SK-N-SH (cell line): ENCODE measurements around the gene FADS1. TPM values are rescaled to one million over a fixed set of nuclear protein-coding genes. Genes with fewer than 3 reads are reported as not detected.

Experiments used
- CTCF ChIA-PET: fragments of 300-600, 350-600 bp; formaldehyde crosslinking; extraction: SDS; loops from one replicate; lab custom pipeline; 2021; lab: Yijun Ruan, JAX
- POLR2A ChIA-PET: fragments of 350-600 bp; sonication (Branson Sonifier 250); formaldehyde crosslinking; extraction: SDS; loops from one replicate; lab custom pipeline; 2020; ENCODE audit warnings: antibody characterized with exemption, inconsistent platforms; lab: Yijun Ruan, JAX
- DNase-seq: peaks from one replicate; pipeline ENCODE4 v3.0.0; 2012
- H2AFZ ChIP-seq: fragments of 200-600 bp; sonication (generic); 2 replicates; pipeline ENCODE4 v1.8.1; 2016; ENCODE audit warnings: antibody characterized with exemption, mild to moderate bottlenecking, low read depth
- H3F3A ChIP-seq: fragments of 200-600 bp; sonication (generic); replicated peaks from 2 replicates; pipeline ENCODE3; 2016; ENCODE audit warnings: antibody characterized with exemption, mild to moderate bottlenecking; ENCODE audit not compliant: insufficient read depth
- H3K27ac ChIP-seq, 2 experiments: fragments of 200-500 bp in 1 of 2; fragments of 200-600 bp in 1 of 2; sonication (Bioruptor generic) in 1 of 2; sonication (generic), shearing (Covaris generic) in 1 of 2; 2 replicates each; pipeline versions ENCODE4 v1.5.1 to v1.6.1; 2014 to 2016; ENCODE audit warnings: low read depth in 2 of 2, inconsistent platforms in 1 of 2, low read length in 1 of 2, mild to moderate bottlenecking in 1 of 2, mixed read lengths in 1 of 2
- H3K27me3 ChIP-seq: fragments of 200-600 bp; sonication (generic), shearing (Covaris generic); 2 replicates; pipeline ENCODE4 v1.6.1; 2016; ENCODE audit warnings: mixed run types; ENCODE audit not compliant: insufficient read depth
- H3K36me3 ChIP-seq, 2 experiments: fragments of 200-500 bp in 1 of 2; fragments of 200-600 bp in 1 of 2; sonication (Bioruptor generic) in 1 of 2; sonication (generic) in 1 of 2; replicated peaks in 1 of 2; 2 replicates each; pipeline versions ENCODE3 to v1.5.1; 2014 to 2016; ENCODE audit warnings: low read length in 1 of 2, mild to moderate bottlenecking in 1 of 2; ENCODE audit not compliant: insufficient read depth in 2 of 2, control insufficient read depth in 1 of 2
- H3K4me1 ChIP-seq, 2 experiments: fragments of 200-500 bp in 1 of 2; fragments of 200-600 bp in 1 of 2; sonication (Bioruptor generic) in 1 of 2; sonication (generic), shearing (Covaris generic) in 1 of 2; 2 replicates each; pipeline versions ENCODE4 v1.5.1 to v1.6.1; 2014 to 2016; ENCODE audit warnings: low read depth in 1 of 2, low read length in 1 of 2, mixed run types in 1 of 2; ENCODE audit not compliant: insufficient read depth in 2 of 2, control insufficient read depth in 1 of 2
- H3K4me2 ChIP-seq: fragments of 200-600 bp; sonication (generic), shearing (Covaris generic); 2 replicates; pipeline ENCODE4 v1.6.1; 2017; ENCODE audit warnings: mixed run types
- H3K4me3 ChIP-seq, 2 experiments: fragments of 200-500 bp in 1 of 2; fragments of 200-600 bp in 1 of 2; sonication (Bioruptor generic) in 1 of 2; sonication (generic), shearing (Covaris generic) in 1 of 2; 2 replicates each; pipeline versions ENCODE4 v1.5.1 to v1.8.1; 2014 to 2016; ENCODE audit warnings: low read depth in 2 of 2, inconsistent platforms in 1 of 2, low read length in 1 of 2, mild to moderate bottlenecking in 1 of 2, mixed read lengths in 1 of 2, moderate library complexity in 1 of 2
- H3K79me2 ChIP-seq: fragments of 200-600 bp; sonication (generic); 2 replicates; pipeline ENCODE4 v1.8.1; 2017; ENCODE audit warnings: mild to moderate bottlenecking; ENCODE audit not compliant: insufficient read depth
- H3K9ac ChIP-seq: fragments of 200-600 bp; sonication (generic); 2 replicates; pipeline ENCODE4 v1.6.1; 2017; ENCODE audit warnings: mixed run types
- H3K9me2 ChIP-seq: fragments of 200-600 bp; sonication (generic); 2 replicates; pipeline ENCODE4 v1.6.1; 2017; ENCODE audit warnings: mixed run types
- H3K9me3 ChIP-seq: fragments of 200-600 bp; sonication (generic); 2 replicates; pipeline ENCODE4 v1.6.1; 2017; ENCODE audit warnings: mixed run types, mild to moderate bottlenecking, moderate library complexity
- H4K20me1 ChIP-seq: fragments of 200-600 bp; sonication (generic); 2 replicates; pipeline ENCODE4 v1.6.1; 2017; ENCODE audit warnings: mild to moderate bottlenecking, mixed run types; ENCODE audit not compliant: insufficient read depth
- CHD2 ChIP-seq: fragments of 150-350 bp; IDR thresholded peaks from 2 replicates; pipeline ENCODE4 v1.6.1; 2018; ENCODE audit warnings: low read length; ENCODE audit not compliant: partially characterized antibody
- ELF1 ChIP-seq: IDR thresholded peaks from 2 replicates; pipeline ENCODE4 v1.4.0; 2012
- FOSL2 ChIP-seq: IDR thresholded peaks from 2 replicates; pipeline ENCODE4 v1.4.0; 2012; ENCODE audit warnings: low read depth, mild to moderate bottlenecking, moderate library complexity, borderline replicate concordance
- NRF1 ChIP-seq: IDR thresholded peaks from 2 replicates; pipeline ENCODE4 v1.6.1; 2012; ENCODE audit warnings: low read depth, mild to moderate bottlenecking, low read length
- POLR2AphosphoS5 ChIP-seq: IDR thresholded peaks from 2 replicates; pipeline ENCODE4 v1.6.1; 2012; ENCODE audit warnings: low read depth, low read length
- RXRA ChIP-seq: IDR thresholded peaks from 2 replicates; pipeline ENCODE4 v1.4.0; 2012; ENCODE audit warnings: low read depth, mild to moderate bottlenecking, borderline replicate concordance
- SMC3 ChIP-seq: IDR thresholded peaks from 2 replicates; pipeline ENCODE4 v1.6.1; 2012; ENCODE audit warnings: low read depth, low read length, improper control_type of control experiment
- TEAD4 ChIP-seq: IDR thresholded peaks from 2 replicates; pipeline ENCODE4 v1.4.0; 2012; ENCODE audit warnings: mild to moderate bottlenecking, borderline replicate concordance; ENCODE audit not compliant: insufficient read depth
- YY1 ChIP-seq: IDR thresholded peaks from 2 replicates; pipeline ENCODE4 v1.4.0; 2012; ENCODE audit warnings: low read depth, mild to moderate bottlenecking
- WGBS: methylation state at CpG from one replicate; pipeline ENCODE4 v1.1.6; 2017; ENCODE audit warnings: low lambda C conversion rate; 5-methylcytosine and 5-hydroxymethylcytosine counted together
- polyA plus RNA-seq, 3 experiments: library from polyadenylated mRNA; depleted of rRNA; stranded (reverse); fragments of >200 nt; gene quantifications; 2 replicates each; pipeline ENCODE4 v1.2.3, GENCODE V29; 2012
- TF ChIP-seq, protein P1 (sequence below): fragments of 200-600 bp; sonication (generic); IDR thresholded peaks from 2 replicates; pipeline ENCODE4 v1.6.1; 2017; ENCODE audit warnings: antibody characterized with exemption, mild to moderate bottlenecking, moderate library complexity
- TF ChIP-seq, protein P2 (sequence below): IDR thresholded peaks from 2 replicates; pipeline ENCODE4; 2012
- TF ChIP-seq, protein P3 (sequence below): IDR thresholded peaks from 2 replicates; pipeline ENCODE4 v1.4.0; 2012; ENCODE audit warnings: low read depth, borderline replicate concordance
- TF ChIP-seq, protein P4 (sequence below): IDR thresholded peaks from 2 replicates; pipeline ENCODE4 v1.4.0; 2012; ENCODE audit warnings: low read depth
- TF ChIP-seq, protein P5 (sequence below): IDR thresholded peaks from 2 replicates; pipeline ENCODE4 v1.4.0; 2012; ENCODE audit warnings: low read depth, borderline replicate concordance

Gene FADS1
- polyA plus RNA-seq, 1 of the 3 experiments (the other 2 are of a cell fraction), result 20.6 TPM

DNA sequence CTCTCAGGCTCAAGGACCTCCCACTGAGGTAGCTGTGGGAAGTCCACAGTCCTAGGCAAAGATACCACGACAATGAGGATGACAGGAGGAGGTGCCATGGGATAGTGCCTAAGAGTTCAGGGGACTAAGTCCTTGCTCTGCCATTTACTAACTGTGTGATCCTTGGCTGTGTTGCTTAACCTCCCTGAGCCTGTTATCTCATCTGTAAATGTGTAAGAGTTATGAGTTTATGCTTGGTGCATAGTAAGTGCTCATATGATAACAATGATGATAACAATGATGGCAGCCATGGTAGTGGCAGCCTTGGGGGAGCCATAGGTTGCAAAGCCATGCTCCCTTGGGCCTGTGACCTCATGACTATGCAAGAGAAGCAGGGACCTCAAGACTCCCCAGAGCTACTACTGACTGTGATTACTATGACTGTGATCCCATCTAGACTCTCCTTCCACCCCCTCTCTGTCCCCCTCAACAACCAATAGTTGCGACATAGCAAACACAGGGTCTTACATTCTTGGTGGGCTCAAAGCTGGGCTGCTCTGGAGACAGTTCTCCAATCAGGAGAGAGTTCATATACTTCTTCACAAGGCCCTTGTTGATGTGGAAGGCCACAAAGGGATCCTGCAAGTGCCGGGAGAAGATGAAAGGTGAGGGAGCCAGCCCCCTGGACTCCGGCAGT is 3.9 kb downstream of the FADS1 start (continued):
- TF ChIP-seq RXRA (no peak), ELF1 (no peak), CHD2 (no peak), FOSL2 (no peak)

DNA sequence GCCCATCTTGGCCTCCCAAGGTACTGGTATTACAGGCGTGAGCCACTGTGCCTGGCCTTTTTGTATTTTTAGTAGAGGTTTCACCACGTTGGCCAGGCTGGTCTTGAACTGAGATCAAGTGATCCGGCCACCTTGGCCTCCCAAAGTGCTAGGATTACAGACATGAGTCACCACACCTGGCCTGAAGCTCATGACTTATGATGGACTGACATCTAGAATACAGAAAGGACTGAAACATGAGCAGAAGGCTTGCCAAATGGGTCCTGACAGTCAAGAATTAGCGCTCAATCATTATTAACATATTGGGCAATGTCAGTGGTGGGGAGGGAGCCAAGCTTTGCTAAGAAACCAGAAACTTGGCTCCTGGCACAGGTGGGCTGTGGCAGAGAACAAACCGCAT is 5.0 kb downstream of the FADS1 start:
- Histone ChIP-seq H4K20me1 (no peaks in the 10 kb centered on the region), H3K79me2 (peaks cover 16% of the 10 kb centered on the region; the same call in 1 of the 2 replicates), H3K4me1 (peaks cover 0 to 8% of the 10 kb centered on the region in 2 experiments; a peak in 1 of 4 replicates), H3K4me3 (no peak overlapping the region), H3K9me3 (no peaks in the 10 kb centered on the region), H3K9ac (no peak overlapping the region), H3F3A (peaks cover 18% of the 10 kb centered on the region), H3K27me3 (no peaks in the 10 kb centered on the region), H3K36me3 (peaks cover 12 to 44% of the 10 kb centered on the region in 2 experiments), H2AFZ (no peak overlapping the region), H3K4me2 (no peak overlapping the region), H3K27ac (no peak overlapping the region), H3K9me2 (no peaks in the 10 kb centered on the region)
- CTCF ChIA-PET, result interaction anchor here (0.9 to 10.5 kb wide), 3 partner anchors 17 to 296 kb away, joined by 3 to 149 read pairs (median 12); partner anchors contain the start of genes FEN1 and TMEM258
- POLR2A ChIA-PET, result no interaction called here
- TF ChIP-seq, protein P1, sequence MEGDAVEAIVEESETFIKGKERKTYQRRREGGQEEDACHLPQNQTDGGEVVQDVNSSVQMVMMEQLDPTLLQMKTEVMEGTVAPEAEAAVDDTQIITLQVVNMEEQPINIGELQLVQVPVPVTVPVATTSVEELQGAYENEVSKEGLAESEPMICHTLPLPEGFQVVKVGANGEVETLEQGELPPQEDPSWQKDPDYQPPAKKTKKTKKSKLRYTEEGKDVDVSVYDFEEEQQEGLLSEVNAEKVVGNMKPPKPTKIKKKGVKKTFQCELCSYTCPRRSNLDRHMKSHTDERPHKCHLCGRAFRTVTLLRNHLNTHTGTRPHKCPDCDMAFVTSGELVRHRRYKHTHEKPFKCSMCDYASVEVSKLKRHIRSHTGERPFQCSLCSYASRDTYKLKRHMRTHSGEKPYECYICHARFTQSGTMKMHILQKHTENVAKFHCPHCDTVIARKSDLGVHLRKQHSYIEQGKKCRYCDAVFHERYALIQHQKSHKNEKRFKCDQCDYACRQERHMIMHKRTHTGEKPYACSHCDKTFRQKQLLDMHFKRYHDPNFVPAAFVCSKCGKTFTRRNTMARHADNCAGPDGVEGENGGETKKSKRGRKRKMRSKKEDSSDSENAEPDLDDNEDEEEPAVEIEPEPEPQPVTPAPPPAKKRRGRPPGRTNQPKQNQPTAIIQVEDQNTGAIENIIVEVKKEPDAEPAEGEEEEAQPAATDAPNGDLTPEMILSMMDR, result no peak
- no peak for TF ChIP-seq TEAD4
- TF ChIP-seq, protein P2, sequence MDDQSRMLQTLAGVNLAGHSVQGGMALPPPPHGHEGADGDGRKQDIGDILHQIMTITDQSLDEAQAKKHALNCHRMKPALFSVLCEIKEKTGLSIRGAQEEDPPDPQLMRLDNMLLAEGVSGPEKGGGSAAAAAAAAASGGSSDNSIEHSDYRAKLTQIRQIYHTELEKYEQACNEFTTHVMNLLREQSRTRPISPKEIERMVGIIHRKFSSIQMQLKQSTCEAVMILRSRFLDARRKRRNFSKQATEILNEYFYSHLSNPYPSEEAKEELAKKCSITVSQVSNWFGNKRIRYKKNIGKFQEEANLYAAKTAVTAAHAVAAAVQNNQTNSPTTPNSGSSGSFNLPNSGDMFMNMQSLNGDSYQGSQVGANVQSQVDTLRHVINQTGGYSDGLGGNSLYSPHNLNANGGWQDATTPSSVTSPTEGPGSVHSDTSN, result no peak
- TF ChIP-seq ELF1, result no peak
- TF ChIP-seq, protein P3, sequence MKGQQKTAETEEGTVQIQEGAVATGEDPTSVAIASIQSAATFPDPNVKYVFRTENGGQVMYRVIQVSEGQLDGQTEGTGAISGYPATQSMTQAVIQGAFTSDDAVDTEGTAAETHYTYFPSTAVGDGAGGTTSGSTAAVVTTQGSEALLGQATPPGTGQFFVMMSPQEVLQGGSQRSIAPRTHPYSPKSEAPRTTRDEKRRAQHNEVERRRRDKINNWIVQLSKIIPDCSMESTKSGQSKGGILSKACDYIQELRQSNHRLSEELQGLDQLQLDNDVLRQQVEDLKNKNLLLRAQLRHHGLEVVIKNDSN, result no peak
- TF ChIP-seq YY1, result no peak
- TF ChIP-seq, protein P4, sequence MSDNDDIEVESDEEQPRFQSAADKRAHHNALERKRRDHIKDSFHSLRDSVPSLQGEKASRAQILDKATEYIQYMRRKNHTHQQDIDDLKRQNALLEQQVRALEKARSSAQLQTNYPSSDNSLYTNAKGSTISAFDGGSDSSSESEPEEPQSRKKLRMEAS, result no peak
- TF ChIP-seq FOSL2, result no peak
- no peak for TF ChIP-seq CHD2
- TF ChIP-seq POLR2AphosphoS5, result no peak
- no peak for TF ChIP-seq SMC3
- TF ChIP-seq, protein P5, sequence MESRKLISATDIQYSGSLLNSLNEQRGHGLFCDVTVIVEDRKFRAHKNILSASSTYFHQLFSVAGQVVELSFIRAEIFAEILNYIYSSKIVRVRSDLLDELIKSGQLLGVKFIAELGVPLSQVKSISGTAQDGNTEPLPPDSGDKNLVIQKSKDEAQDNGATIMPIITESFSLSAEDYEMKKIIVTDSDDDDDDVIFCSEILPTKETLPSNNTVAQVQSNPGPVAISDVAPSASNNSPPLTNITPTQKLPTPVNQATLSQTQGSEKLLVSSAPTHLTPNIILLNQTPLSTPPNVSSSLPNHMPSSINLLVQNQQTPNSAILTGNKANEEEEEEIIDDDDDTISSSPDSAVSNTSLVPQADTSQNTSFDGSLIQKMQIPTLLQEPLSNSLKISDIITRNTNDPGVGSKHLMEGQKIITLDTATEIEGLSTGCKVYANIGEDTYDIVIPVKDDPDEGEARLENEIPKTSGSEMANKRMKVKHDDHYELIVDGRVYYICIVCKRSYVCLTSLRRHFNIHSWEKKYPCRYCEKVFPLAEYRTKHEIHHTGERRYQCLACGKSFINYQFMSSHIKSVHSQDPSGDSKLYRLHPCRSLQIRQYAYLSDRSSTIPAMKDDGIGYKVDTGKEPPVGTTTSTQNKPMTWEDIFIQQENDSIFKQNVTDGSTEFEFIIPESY, result no peak
- no peak for TF ChIP-seq NRF1
- no peak for DNase-seq
- 100% methylated on average over 5 of the region's 5 CpGs for WGBS
